Measurements from ENCODE around the gene KIAA1671. TPM values are rescaled to one million over a fixed set of nuclear protein-coding genes. Genes with fewer than 3 reads are reported as not detected.

The KIAA1671 gene
- polyA plus RNA-seq, 1 donor (not counting 4 experiments of a cell fraction or from before 2014, with no cell fraction given) = 17.4 TPM

- DNase-seq (ENCODE audit: low read depth, low spot score) (no peak), FAIRE-seq (no peak)
- peaks cover 3% of the 10 kb centered on the region for H3K4me1 ChIP-seq (ENCODE audit: control insufficient read depth, extremely low read depth, insufficient read depth, low read length)
- H4K20me1 ChIP-seq (ENCODE audit: control insufficient read depth, extremely low read depth, insufficient read depth, low read length) = no peaks in the 10 kb centered on the region
- H3K27me3 ChIP-seq (ENCODE audit: control insufficient read depth, extremely low read depth, insufficient read depth, low read length) = no peaks in the 10 kb centered on the region
- peaks cover 2% of the 10 kb centered on the region for H3K9me1 ChIP-seq (ENCODE audit: control insufficient read depth, extremely low read depth, insufficient read depth, low read length)
- TF ChIP-seq EZH2 (IDR thresholded peaks at IDR 0.05; ENCODE audit: low read length) = no peak
- no peak for TF ChIP-seq CTCF (optimal IDR thresholded peaks at IDR 0.05 in 1 of 3, IDR thresholded peaks at IDR 0.05 in 1 of 3, conservative IDR thresholded peaks at IDR 0.05 in 1 of 3; ENCODE audit: extremely low read depth in 1 of 3, insufficient read depth in 2 of 3, low read length in 3 of 3)
- H3K4me2 ChIP-seq (ENCODE audit: control insufficient read depth, extremely low read depth, insufficient read depth, low read depth, low read length) = no peak overlapping the region
- H3K79me2 ChIP-seq (ENCODE audit: control insufficient read depth, insufficient read depth, low read length) = peaks cover 2% of the 10 kb centered on the region
- dilution Hi-C loops (cut with MboI; ENCODE audit: extremely low pct_ligation_motif_present, low sequenced_read_pairs) = no loop called here
- H2AFZ ChIP-seq (ENCODE audit: control insufficient read depth, low read length) = no peak overlapping the region
- no peak overlapping the region for H3K27ac ChIP-seq (ENCODE audit: control insufficient read depth, insufficient read depth, low read length)
- H3K36me3 ChIP-seq (ENCODE audit: control insufficient read depth in 2 of 2, extremely low read depth in 1 of 2, insufficient read depth in 2 of 2, low read length in 2 of 2) = peaks cover 0 to 5% of the 10 kb centered on the region in 2 experiments
- no peaks in the 10 kb centered on the region for H3K9me3 ChIP-seq (ENCODE audit: control insufficient read depth, low read depth, low read length)
- H3K9ac ChIP-seq (ENCODE audit: control insufficient read depth, extremely low read depth, insufficient read depth, low read length) = no peak overlapping the region
- H3K4me3 ChIP-seq (ENCODE audit: control insufficient read depth in 2 of 3, extremely low read depth in 1 of 3, insufficient read depth in 2 of 3, low read depth in 1 of 3, low read length in 3 of 3) = no peak overlapping the region
Measured at GRCh38 chr22:25016311-25016710, 63.8 kb downstream of the KIAA1671 start.

DNA sequence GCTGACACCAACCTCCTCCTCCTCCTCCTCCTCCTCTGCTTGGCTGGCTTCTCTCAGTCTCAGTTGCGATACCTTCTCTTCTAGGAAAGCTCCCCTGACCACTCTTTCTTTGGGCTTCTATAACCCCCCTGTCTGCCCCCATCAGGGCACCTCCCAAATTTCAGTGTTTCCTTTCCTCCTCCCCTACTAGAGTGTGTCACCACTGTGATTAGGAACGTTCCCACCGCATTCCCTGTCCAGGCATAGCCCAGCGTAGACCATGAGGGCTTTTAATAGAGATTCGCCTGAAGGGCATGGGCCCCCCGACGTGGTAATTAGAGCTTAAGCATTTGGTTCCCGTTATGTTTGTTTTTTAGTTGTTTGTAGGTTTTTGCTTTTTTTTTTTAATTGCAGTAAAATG lies 65.5 kb downstream of the KIAA1671 start:
- Histone ChIP-seq H3K79me2 (ENCODE audit: control insufficient read depth, insufficient read depth, low read length) (peaks cover 2% of the 10 kb centered on the region), H3K36me3 (ENCODE audit: control insufficient read depth in 2 of 2, extremely low read depth in 1 of 2, insufficient read depth in 2 of 2, low read length in 2 of 2) (peaks cover 0 to 5% of the 10 kb centered on the region in 2 experiments), H2AFZ (ENCODE audit: control insufficient read depth, low read length) (no peak overlapping the region), H3K4me2 (ENCODE audit: control insufficient read depth, extremely low read depth, insufficient read depth, low read depth, low read length) (no peak overlapping the region), H3K9ac (ENCODE audit: control insufficient read depth, extremely low read depth, insufficient read depth, low read length) (no peak overlapping the region), H3K9me3 (ENCODE audit: control insufficient read depth, low read depth, low read length) (no peaks in the 10 kb centered on the region), H3K4me1 (ENCODE audit: control insufficient read depth, extremely low read depth, insufficient read depth, low read length) (peaks cover 3% of the 10 kb centered on the region), H3K27me3 (ENCODE audit: control insufficient read depth, extremely low read depth, insufficient read depth, low read length) (no peaks in the 10 kb centered on the region), H3K27ac (ENCODE audit: control insufficient read depth, insufficient read depth, low read length) (no peak overlapping the region), H4K20me1 (ENCODE audit: control insufficient read depth, extremely low read depth, insufficient read depth, low read length) (no peaks in the 10 kb centered on the region), H3K4me3 (ENCODE audit: control insufficient read depth in 2 of 3, extremely low read depth in 1 of 3, insufficient read depth in 2 of 3, low read depth in 1 of 3, low read length in 3 of 3) (no peak overlapping the region), H3K9me1 (ENCODE audit: control insufficient read depth, extremely low read depth, insufficient read depth, low read length) (peaks cover 2% of the 10 kb centered on the region)
- TF ChIP-seq CTCF (optimal IDR thresholded peaks at IDR 0.05 in 1 of 3, IDR thresholded peaks at IDR 0.05 in 1 of 3, conservative IDR thresholded peaks at IDR 0.05 in 1 of 3; ENCODE audit: extremely low read depth in 1 of 3, insufficient read depth in 2 of 3, low read length in 3 of 3) = no peak
- no peak for TF ChIP-seq EZH2 (IDR thresholded peaks at IDR 0.05; ENCODE audit: low read length)
- DNase-seq (ENCODE audit: low read depth, low spot score) (no peak), FAIRE-seq (no peak)
- dilution Hi-C loops (cut with MboI; ENCODE audit: extremely low pct_ligation_motif_present, low sequenced_read_pairs) = no loop called here

All from keratinocyte (primary cell).